HG03139 (cell line): ENCODE results near the gene ZNF267.
"Not testable (repeated sequence)": the region's sequence is repeated elsewhere in the genome, so short reads cannot be mapped to it uniquely, and the experiment has no call there.

Experiments used
- ATAC-seq: cut with Tn5 transposase; IDR thresholded peaks from one replicate; pipeline ENCODE4 v1.9.1; 2021; ENCODE audit not compliant: unreplicated experiment

Gene ZNF267

GRCh38 chr16:31877876-31878642 lies 4.5 kb downstream of the ZNF267 start:
- no peak for ATAC-seq

- ATAC-seq, result no peak
These were observed 6.3 kb downstream of the ZNF267 start for GRCh38 chr16:31879937-31880321.

- ATAC-seq, result no peak
These were observed 6.8 kb downstream of the ZNF267 start for GRCh38 chr16:31880322-31880979.

- ATAC-seq, result no peak
These were observed 12.6 kb downstream of the ZNF267 start for GRCh38 chr16:31886227-31886626.

- ATAC-seq, result no peak
These were observed 15.1 kb downstream of the ZNF267 start for GRCh38 chr16:31888735-31889134.

GRCh38 chr16:31892111-31892510 lies 18.5 kb downstream of the ZNF267 start:
- not testable (repeated sequence) for ATAC-seq

GRCh38 chr16:31893824-31894223 lies 20.2 kb downstream of the ZNF267 start:
- ATAC-seq, result no peak

GRCh38 chr16:31897283-31897682 lies 23.7 kb downstream of the ZNF267 start:
- no peak for ATAC-seq

GRCh38 chr16:31899505-31899904 lies 25.9 kb downstream of the ZNF267 start:
- no peak for ATAC-seq

- ATAC-seq, result not testable (repeated sequence)
These were observed 31.0 kb downstream of the ZNF267 start for GRCh38 chr16:31904571-31904970.

GRCh38 chr16:31913668-31914067 lies 40.1 kb downstream of the ZNF267 start:
- no peak for ATAC-seq

GRCh38 chr16:31916056-31916488 lies 42.5 kb downstream of the ZNF267 start:
- no peak for ATAC-seq

GRCh38 chr16:31920373-31920772 lies 46.8 kb downstream of the ZNF267 start:
- no peak for ATAC-seq

GRCh38 chr16:31951806-31952205 lies 78.2 kb downstream of the ZNF267 start:
- ATAC-seq, result not testable (repeated sequence)

GRCh38 chr16:31952206-31952605 lies 78.6 kb downstream of the ZNF267 start:
- not testable (repeated sequence) for ATAC-seq

GRCh38 chr16:31956221-31956620 lies 82.6 kb downstream of the ZNF267 start:
- ATAC-seq, result not testable (repeated sequence)

- not testable (repeated sequence) for ATAC-seq
These were observed 86.7 kb downstream of the ZNF267 start for GRCh38 chr16:31960186-31960910.
